ENCODE data around the gene ATP6V1E1.

The ATP6V1E1 gene

GRCh38 chr22:17542452-17542851 is 86.1 kb downstream of the ATP6V1E1 start:
- H3K27me3 ChIP-seq (ENCODE audit: control insufficient read depth, insufficient read depth, low read length): no peaks in the 10 kb centered on the region
- no peak for TF ChIP-seq CTCF (IDR thresholded peaks at IDR 0.05)
- no peak overlapping the region for H2AFZ ChIP-seq
- H3K4me3 ChIP-seq (ENCODE audit: low read depth, low read length): no peak overlapping the region
- no peak overlapping the region for H3K9ac ChIP-seq
- no peaks in the 10 kb centered on the region for H3K36me3 ChIP-seq (ENCODE audit: control insufficient read depth, insufficient read depth, low read length)
- H3K4me1 ChIP-seq: no peaks in the 10 kb centered on the region
- H3K27ac ChIP-seq: no peak overlapping the region
- no peaks in the 10 kb centered on the region for H3K9me3 ChIP-seq (ENCODE audit: control insufficient read depth, low read length)
- H3K4me2 ChIP-seq (ENCODE audit: low read length): no peak overlapping the region
- no peaks in the 10 kb centered on the region for H3K79me2 ChIP-seq

All from parathyroid adenoma (tissue), 2 donors.